Right cardiac atrium (tissue), 5 donors: ENCODE measurements around the gene FANCC. TPM values are rescaled to one million over a fixed set of nuclear protein-coding genes. Genes with fewer than 3 reads are reported as not detected.

ENCODE experiments used
- microRNA-seq, 2 donors: library from miRNA; unstranded; fragments of <30 nt; microRNA quantifications; one replicate each; pipeline ENCODE4 v1.2.0, GENCODE V29; 2020 to 2021
- polyA plus RNA-seq: library from polyadenylated mRNA; stranded (reverse); fragments of 200-250 nt; gene quantifications from one replicate; pipeline ENCODE4 v1.2.3, GENCODE V29; 2013
- total RNA-seq, 4 donors: library from RNA; stranded (reverse); fragmentation: NEBNext Ultra II Directional; extraction: Animal tissue kit (Norgen Biotek cat#: 25700); gene quantifications; one replicate each; pipeline ENCODE4 v1.2.1, GENCODE V29; 2021
- donor health status: healthy with polysubstance abuse.
- donor health status: DM: no; HTN: yes; CAD: no.
- donor health status: DM: no; HTN: no; CAD: no.
- donor health status: DM: no; HTN: yes; CAD: no; lungs with severe emphysema.
- donor health status: DM: yes; HTN: yes; CAD: no.

FANCC gene
- total and polyA plus RNA-seq, 5 donors: 3.2 to 6.6 (median 4.3) TPM

Small RNAs within 50 kb of the gene (microRNA-seq; reads per million reads assigned to microRNA genes)
- gene MIR23B: 82,671 to 111,106 reads per million in 2 donors
- gene MIR24-1: 0 reads per million in 2 donors
- 18,239 to 22,603 reads per million in 2 donors for gene MIR27B
- 0 reads per million in 2 donors for gene MIR3074
- gene MIR6081: 0 reads per million in 2 donors

Other genes with a start within 250 kb of the FANCC start
- gene PTCH1, start 199.3 kb upstream of the FANCC start, total RNA-seq: 10 to 100 TPM in 1 of 4 donors, 1 to 10 TPM in 3; 5.0 to 11.1 (median 8.6) TPM
- gene PTCH1, start 199.3 kb upstream of the FANCC start, polyA plus RNA-seq: 3.5 TPM